Sigmoid colon (tissue), 7 donors: Measurements from ENCODE around the gene MARK4. TPM values are rescaled to one million over a fixed set of nuclear protein-coding genes. Genes with fewer than 3 reads are reported as not detected.

ENCODE experiments used
- DNase-seq: peaks from one replicate; pipeline ENCODE4 v3.0.0-alpha.2; 2019
- H3K27ac ChIP-seq, 4 donors: fragments of 200-600 bp; sonication (generic); one replicate each; pipeline ENCODE4 v1.5.1; 2016 to 2019; ENCODE audit warnings: mild to moderate bottlenecking in 1 of 4
- H3K27me3 ChIP-seq, 3 donors: fragments of 200-600 bp; sonication (generic); one replicate each; pipeline ENCODE4 v1.5.1; 2019; ENCODE audit warnings: mild to moderate bottlenecking in 1 of 3
- H3K36me3 ChIP-seq, 4 donors: fragments of 200-600 bp; sonication (generic); one replicate each; pipeline ENCODE4 v1.5.1; 2016 to 2019
- H3K4me1 ChIP-seq, 4 donors: fragments of 200-600 bp; sonication (generic); one replicate each; pipeline ENCODE4 v1.5.1; 2017 to 2019
- H3K4me3 ChIP-seq, 4 donors: fragments of 200-600 bp; sonication (generic); one replicate each; pipeline ENCODE4 v1.5.1; 2017 to 2019; ENCODE audit warnings: mild to moderate bottlenecking in 2 of 4, moderate library complexity in 1 of 4
- H3K9me3 ChIP-seq, 4 donors: fragments of 200-600 bp in 3 of 4; sonication (generic) in 3 of 4; one replicate each; pipeline versions ENCODE4 v1.5.1 to v1.6.1; 2013 to 2019
- EP300 ChIP-seq, 4 donors: sonication (generic); formaldehyde crosslinking; IDR thresholded peaks; one replicate each; pipeline ENCODE4 v1.6.1; 2017; ENCODE audit warnings: antibody characterized with exemption in 4 of 4
- POLR2A ChIP-seq, 2 donors: fragments of 450-650 bp; IDR thresholded peaks; one replicate each; pipeline ENCODE4 v1.6.1; 2016; ENCODE audit warnings: antibody characterized with exemption in 2 of 2, mild to moderate bottlenecking in 2 of 2, moderate library complexity in 2 of 2
- POLR2AphosphoS5 ChIP-seq, 4 donors: sonication (generic); formaldehyde crosslinking; IDR thresholded peaks; one replicate each; pipeline ENCODE4 v1.6.1; 2017; ENCODE audit warnings: antibody characterized with exemption in 4 of 4
- WGBS, 2 donors: extraction: QIAGEN DNeasy Blood & Tissue Kit; methylation state at CpG; one replicate each; pipeline ENCODE4 v1.1.7; 2013; 5-methylcytosine and 5-hydroxymethylcytosine counted together
- intact Hi-C: fragments of 100-400 bp; cut with DNase I; formaldehyde crosslinking; loops from one replicate; pipeline ENCODE4 v1.15.1; 2023
- polyA plus RNA-seq, 3 donors: library from polyadenylated mRNA; stranded (reverse); fragments of 200-250 nt; gene quantifications; one replicate each; pipeline ENCODE4 v1.2.3, GENCODE V29; 2013
- total RNA-seq, 4 donors: library from RNA; depleted of rRNA; stranded (reverse); fragments of >200 nt; gene quantifications; one replicate each; pipeline ENCODE4 v1.1.0, GENCODE V29; 2016
- TF ChIP-seq, protein P1 (sequence below), 4 experiments: fragments of 450-650 bp in 3 of 4; fragments of 200-600 bp in 1 of 4; IDR thresholded peaks; one replicate each; pipeline ENCODE4 v1.5.1; 2016 to 2019; ENCODE audit warnings: antibody characterized with exemption in 4 of 4, mild to moderate bottlenecking in 3 of 4, moderate library complexity in 2 of 4
- donor health status: healthy with polysubstance abuse.
- donor health status: Bipolar disorder and iron deficiency.
- donor health status: healthy.

MARK4 gene
- total and polyA plus RNA-seq, 7 donors = 6.2 to 39.9 (median 12.7) TPM

DNA sequence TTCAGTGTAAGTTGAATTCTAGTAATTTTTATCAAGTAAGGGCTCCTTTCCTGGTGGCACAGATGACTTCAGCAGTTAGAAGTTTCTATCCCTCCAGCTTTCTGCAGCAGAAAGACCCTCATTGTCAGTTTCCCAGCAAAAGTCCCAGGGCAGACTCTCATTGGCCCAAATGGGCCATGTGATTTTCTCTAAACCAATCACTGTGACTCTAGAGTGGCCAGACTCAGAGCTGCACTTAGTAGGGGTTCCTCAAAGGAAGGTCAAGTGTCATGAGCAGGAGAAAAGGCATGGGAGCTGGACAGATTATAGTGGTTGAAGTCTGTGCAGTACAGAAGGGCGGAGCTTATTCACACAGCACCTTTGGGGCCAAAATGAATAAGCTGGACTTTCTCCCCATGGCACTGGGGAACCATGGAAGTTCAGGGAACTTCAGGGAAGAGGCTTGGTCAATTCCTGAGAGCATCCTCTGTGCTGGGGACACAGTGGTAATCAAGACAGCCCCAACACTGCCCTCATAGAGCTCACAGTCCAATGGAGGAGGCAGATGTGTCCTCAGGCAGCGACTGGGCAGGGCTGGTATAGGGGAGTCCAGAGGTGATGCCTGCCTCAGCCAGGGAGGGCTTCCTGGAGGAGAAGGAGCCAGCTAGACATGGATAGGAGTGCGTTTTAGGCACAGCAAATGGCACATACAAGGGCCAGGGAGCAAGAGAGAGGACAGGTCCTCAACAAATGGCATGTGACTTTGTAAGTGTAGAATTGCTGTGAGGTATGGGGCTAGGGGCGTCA is 53.3 kb downstream of the MARK4 start:
- H3K27me3 ChIP-seq = no peaks in the 10 kb centered on the region

DNA sequence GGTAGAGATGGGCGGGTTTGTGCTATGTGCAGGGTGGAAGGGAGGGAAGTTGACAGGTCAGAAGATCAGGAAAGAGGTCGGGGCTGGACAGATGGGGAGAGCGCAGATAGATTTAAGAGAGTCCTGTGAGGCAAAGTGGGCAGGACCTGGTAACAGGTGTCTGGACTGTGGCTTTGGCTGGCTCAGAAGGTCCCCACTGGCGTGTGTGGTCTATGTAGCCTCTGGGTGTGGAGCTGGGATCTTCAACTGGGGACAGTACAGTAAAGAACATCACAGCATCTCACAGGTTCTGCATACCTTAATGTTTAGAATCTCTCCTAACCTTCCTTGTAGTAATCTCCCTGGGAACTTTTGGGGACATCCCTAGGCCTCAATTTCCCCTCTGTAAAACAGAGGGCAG is 53.9 kb downstream of the MARK4 start:
- Histone ChIP-seq H3K36me3 (peaks cover 0 to 6% (median 0%) of the 10 kb centered on the region in 4 donors), H3K9me3 (no peaks in the 10 kb centered on the region), H3K4me3 (no peak overlapping the region), H3K27me3 (no peaks in the 10 kb centered on the region), H3K4me1 (peaks cover 0 to 4% (median 0%) of the 10 kb centered on the region in 4 donors), H3K27ac (no peak overlapping the region)
- no peak for TF ChIP-seq EP300 (IDR thresholded peaks at IDR 0.05)
- no peak for TF ChIP-seq POLR2A (IDR thresholded peaks at IDR 0.05)
- TF ChIP-seq, protein P1, sequence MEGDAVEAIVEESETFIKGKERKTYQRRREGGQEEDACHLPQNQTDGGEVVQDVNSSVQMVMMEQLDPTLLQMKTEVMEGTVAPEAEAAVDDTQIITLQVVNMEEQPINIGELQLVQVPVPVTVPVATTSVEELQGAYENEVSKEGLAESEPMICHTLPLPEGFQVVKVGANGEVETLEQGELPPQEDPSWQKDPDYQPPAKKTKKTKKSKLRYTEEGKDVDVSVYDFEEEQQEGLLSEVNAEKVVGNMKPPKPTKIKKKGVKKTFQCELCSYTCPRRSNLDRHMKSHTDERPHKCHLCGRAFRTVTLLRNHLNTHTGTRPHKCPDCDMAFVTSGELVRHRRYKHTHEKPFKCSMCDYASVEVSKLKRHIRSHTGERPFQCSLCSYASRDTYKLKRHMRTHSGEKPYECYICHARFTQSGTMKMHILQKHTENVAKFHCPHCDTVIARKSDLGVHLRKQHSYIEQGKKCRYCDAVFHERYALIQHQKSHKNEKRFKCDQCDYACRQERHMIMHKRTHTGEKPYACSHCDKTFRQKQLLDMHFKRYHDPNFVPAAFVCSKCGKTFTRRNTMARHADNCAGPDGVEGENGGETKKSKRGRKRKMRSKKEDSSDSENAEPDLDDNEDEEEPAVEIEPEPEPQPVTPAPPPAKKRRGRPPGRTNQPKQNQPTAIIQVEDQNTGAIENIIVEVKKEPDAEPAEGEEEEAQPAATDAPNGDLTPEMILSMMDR (IDR thresholded peaks at IDR 0.05) = no peak
- no peak for TF ChIP-seq POLR2AphosphoS5 (IDR thresholded peaks at IDR 0.05)
- intact Hi-C loops = no loop called here
- WGBS, 2 donors = 59 to 71% methylated on average over 4 of the region's 4 CpGs
- no peak for DNase-seq

More for the DNA sequence above, 53.3 kb downstream of the MARK4 start:
- intact Hi-C loops = no loop called here
- Histone ChIP-seq H3K36me3 (peaks cover 0 to 13% (median 0%) of the 10 kb centered on the region in 4 donors), H3K4me3 (no peak overlapping the region), H3K4me1 (no peaks in the 10 kb centered on the region), H3K9me3 (no peaks in the 10 kb centered on the region), H3K27ac (no peak overlapping the region)
- WGBS, 2 donors = 60 to 70% methylated on average over 4 of the region's 4 CpGs
- TF ChIP-seq POLR2AphosphoS5 (IDR thresholded peaks at IDR 0.05) = no peak
- TF ChIP-seq EP300 (IDR thresholded peaks at IDR 0.05) = no peak
- TF ChIP-seq, protein P1 (IDR thresholded peaks at IDR 0.05) = no peak
- no peak for TF ChIP-seq POLR2A (IDR thresholded peaks at IDR 0.05)
- DNase-seq = no peak

DNA sequence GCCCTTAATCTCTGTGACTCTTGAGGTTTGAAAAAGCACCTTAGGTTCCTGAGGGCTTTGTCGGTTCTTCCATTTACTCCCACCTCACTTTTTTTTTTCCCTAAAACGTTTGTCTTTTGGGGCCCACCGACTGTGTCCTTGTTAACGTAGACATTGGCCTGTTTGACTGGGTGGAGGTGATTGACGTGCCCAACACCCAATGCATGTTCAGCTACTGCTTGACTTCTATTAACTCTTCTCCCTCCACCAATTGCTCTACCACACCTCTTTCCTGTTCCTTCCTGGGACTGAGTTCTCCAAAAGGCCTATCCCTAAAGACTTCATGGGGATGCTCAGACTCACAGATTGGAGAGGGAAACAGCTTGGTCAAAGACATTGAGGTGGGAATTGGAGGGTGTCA is 54.4 kb downstream of the MARK4 start:
- intact Hi-C loops = no loop called here
- Histone ChIP-seq H3K4me3 (no peak overlapping the region), H3K9me3 (no peaks in the 10 kb centered on the region), H3K4me1 (peaks cover 0 to 7% (median 0%) of the 10 kb centered on the region in 4 donors), H3K27ac (no peak overlapping the region), H3K36me3 (peaks cover 0 to 6% (median 0%) of the 10 kb centered on the region in 4 donors), H3K27me3 (no peaks in the 10 kb centered on the region)
- TF ChIP-seq POLR2AphosphoS5 (IDR thresholded peaks at IDR 0.05) = no peak
- TF ChIP-seq, protein P1 (IDR thresholded peaks at IDR 0.05) = no peak
- TF ChIP-seq EP300 (IDR thresholded peaks at IDR 0.05) = no peak
- no peak for TF ChIP-seq POLR2A (IDR thresholded peaks at IDR 0.05)
- no peak for DNase-seq
- WGBS, 2 donors = 18 to 25% methylated on average over 5 of the region's 5 CpGs

DNA sequence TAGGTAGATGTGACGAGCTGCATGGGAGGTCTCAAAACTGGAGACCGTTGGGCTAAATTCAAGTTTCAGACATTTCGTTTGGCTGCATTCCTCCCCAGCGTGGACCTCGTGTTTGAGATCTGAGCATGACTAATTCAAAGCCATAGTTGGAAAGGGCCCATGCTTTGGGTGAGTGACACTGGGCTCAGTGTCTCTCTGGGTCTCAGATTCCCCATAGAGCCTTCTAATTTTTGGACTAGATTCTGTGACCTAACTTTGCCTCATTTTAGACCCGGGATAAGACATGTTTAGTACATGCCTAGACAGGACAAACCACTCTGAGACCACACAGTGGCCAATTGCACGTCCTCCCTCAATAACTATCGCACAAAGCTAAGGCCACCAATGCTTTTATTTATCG is 55.0 kb downstream of the MARK4 start:
- TF ChIP-seq, protein P1 (IDR thresholded peaks at IDR 0.05) = no peak
- TF ChIP-seq POLR2AphosphoS5 (IDR thresholded peaks at IDR 0.05) (no peak), POLR2A (IDR thresholded peaks at IDR 0.05) (no peak), EP300 (IDR thresholded peaks at IDR 0.05) (no peak)

More for the DNA sequence above, 55.0 kb downstream of the MARK4 start:
- no peak for DNase-seq
- H3K4me3 ChIP-seq = no peak overlapping the region
- intact Hi-C loops = no loop called here
- H3K36me3 ChIP-seq = peaks cover 0 to 6% (median 0%) of the 10 kb centered on the region in 4 donors
- no peaks in the 10 kb centered on the region for H3K9me3 ChIP-seq
- no peaks in the 10 kb centered on the region for H3K27me3 ChIP-seq
- no peak overlapping the region for H3K27ac ChIP-seq
- peaks cover 0 to 8% (median 0%) of the 10 kb centered on the region in 4 donors for H3K4me1 ChIP-seq
- WGBS, 2 donors = 62 to 70% methylated on average over 9 of the region's 9 CpGs
